H1 (cell line): ENCODE data around the gene ADAM12. TPM values are rescaled to one million over a fixed set of nuclear protein-coding genes. Genes with fewer than 3 reads are reported as not detected.

Source experiments
- CTCF ChIA-PET: fragments of 300-600 bp; sonication (Branson Sonifier 250); formaldehyde crosslinking; loops from one replicate; lab custom pipeline; 2021; ENCODE audit not compliant: partially characterized antibody; lab: Charles Lee
- POLR2A ChIA-PET: fragments of 300-600 bp; sonication (Branson Sonifier 250); formaldehyde crosslinking; loops from one replicate; lab custom pipeline; 2021; ENCODE audit warnings: inconsistent platforms; ENCODE audit not compliant: partially characterized antibody; lab: Charles Lee
- DNase-seq, 2 experiments: peaks; one replicate each; pipeline versions ENCODE4 v3.0.0 to v3.0.0-alpha.2; 2010 to 2022; ENCODE audit warnings: low spot score in 2 of 2, low read depth in 1 of 2, mixed read lengths in 1 of 2
- FAIRE-seq: peaks from 2 replicates; lab custom pipeline; 2011; peaks lifted over from hg19 to GRCh38; lab: Jason Lieb, UNC
- H2AFZ ChIP-seq: 2 replicates; pipeline ENCODE4 v1.8.1; 2012; ENCODE audit warnings: low read length, inconsistent platforms
- H2AK5ac ChIP-seq: 2 replicates; pipeline ENCODE4 v1.6.1; 2013; ENCODE audit warnings: low read depth, low read length
- H2BK120ac ChIP-seq: replicated peaks from 2 replicates; pipeline ENCODE3; 2013; ENCODE audit warnings: low read depth, low read length, inconsistent platforms
- H2BK12ac ChIP-seq: 2 replicates; pipeline ENCODE4 v1.6.1; 2013; ENCODE audit warnings: low read depth, low read length
- H2BK15ac ChIP-seq: 2 replicates; pipeline ENCODE4 v1.6.1; 2013; ENCODE audit warnings: low read length
- H2BK20ac ChIP-seq: 2 replicates; pipeline ENCODE4 v1.6.1; 2013; ENCODE audit warnings: low read length
- H2BK5ac ChIP-seq: 2 replicates; pipeline ENCODE4 v1.6.1; 2013; ENCODE audit warnings: low read depth, low read length
- H3K14ac ChIP-seq: 2 replicates; pipeline ENCODE4 v1.6.1; 2013; ENCODE audit warnings: inconsistent platforms; ENCODE audit not compliant: insufficient read length
- H3K18ac ChIP-seq: 2 replicates; pipeline ENCODE4 v1.6.1; 2013; ENCODE audit warnings: low read length; ENCODE audit errors: extremely low read depth
- H3K23ac ChIP-seq: 2 replicates; pipeline ENCODE4 v1.6.1; 2013; ENCODE audit warnings: inconsistent platforms; ENCODE audit not compliant: insufficient read length
- H3K23me2 ChIP-seq: 2 replicates; pipeline ENCODE4 v1.6.1; 2013; ENCODE audit warnings: low read depth, low read length
- H3K27ac ChIP-seq: 2 replicates; pipeline ENCODE4 v1.6.1; 2011; ENCODE audit warnings: low read depth, low read length, inconsistent platforms
- H3K27me3 ChIP-seq, 4 experiments: replicated peaks in 1 of 4; 1 replicate in 1 of 4; 2 replicates in 3 of 4; pipeline versions ENCODE4 v1.6.1 to v1.8.1; 2011 to 2013; ENCODE audit warnings: low read length in 3 of 4, mild to moderate bottlenecking in 3 of 4, inconsistent platforms in 2 of 4, mixed read lengths in 2 of 4, moderate library complexity in 1 of 4; ENCODE audit not compliant: control insufficient read depth in 3 of 4, insufficient read depth in 3 of 4; ENCODE audit errors: extremely low read depth in 1 of 4
- H3K36me3 ChIP-seq, 4 experiments: 2 replicates each; pipeline versions ENCODE4 v1.6.1 to v1.8.1; 2011 to 2013; ENCODE audit warnings: mild to moderate bottlenecking in 4 of 4, low read length in 3 of 4, moderate library complexity in 2 of 4, control low read depth in 1 of 4, inconsistent platforms in 1 of 4; ENCODE audit not compliant: insufficient read depth in 4 of 4, control insufficient read depth in 2 of 4
- H3K4ac ChIP-seq: replicated peaks from 2 replicates; pipeline ENCODE3; 2013; ENCODE audit warnings: low read length, low read depth, mixed read lengths, inconsistent platforms; ENCODE audit not compliant: insufficient read length
- H3K4me1 ChIP-seq, 4 experiments: replicated peaks in 1 of 4; 1 replicate in 1 of 4; 2 replicates in 3 of 4; pipeline versions ENCODE4 v1.6.1 to v1.8.1; 2011 to 2013; ENCODE audit warnings: low read length in 3 of 4, inconsistent platforms in 2 of 4, mixed read lengths in 1 of 4; ENCODE audit not compliant: insufficient read depth in 4 of 4, control insufficient read depth in 3 of 4
- H3K4me2 ChIP-seq, 2 experiments: 2 replicates each; pipeline versions ENCODE4 v1.6.1 to v1.8.1; 2011 to 2013; ENCODE audit warnings: low read depth in 2 of 2, low read length in 2 of 2, control low read depth in 1 of 2, inconsistent platforms in 1 of 2, mild to moderate bottlenecking in 1 of 2; ENCODE audit not compliant: insufficient read depth in 1 of 2
- H3K4me3 ChIP-seq, 4 experiments: fragments of 200-600, 300-600 bp in 1 of 4; sonication (generic), shearing (Covaris generic), sonication (Bioruptor Twin) in 1 of 4; 2 replicates each; pipeline versions ENCODE4 v1.5.1 to v1.8.1; 2011 to 2016; ENCODE audit warnings: low read length in 4 of 4, low read depth in 3 of 4, control low read depth in 2 of 4, inconsistent platforms in 2 of 4, mild to moderate bottlenecking in 2 of 4, mixed read lengths in 1 of 4, moderate library complexity in 1 of 4; ENCODE audit not compliant: insufficient read depth in 2 of 4; ENCODE audit errors: extremely low read depth in 1 of 4
- H3K56ac ChIP-seq: replicated peaks from 2 replicates; pipeline ENCODE3; 2013; ENCODE audit warnings: low read depth, mild to moderate bottlenecking, mixed read lengths, low read length, inconsistent platforms; ENCODE audit not compliant: insufficient read length
- H3K79me1 ChIP-seq: 2 replicates; pipeline ENCODE4 v1.6.1; 2013; ENCODE audit warnings: low read depth, low read length, control low read depth
- H3K79me2 ChIP-seq, 2 experiments: 2 replicates each; pipeline versions ENCODE4 v1.6.1 to v1.8.1; 2012 to 2013; ENCODE audit warnings: low read length in 2 of 2, mild to moderate bottlenecking in 2 of 2, inconsistent platforms in 1 of 2; ENCODE audit not compliant: insufficient read depth in 2 of 2, control insufficient read depth in 1 of 2
- H3K9ac ChIP-seq, 4 experiments: replicated peaks in 1 of 4; 1 replicate in 1 of 4; 2 replicates in 3 of 4; pipeline versions ENCODE4 v1.6.1 to v1.8.1; 2011 to 2013; ENCODE audit warnings: low read depth in 3 of 4, low read length in 3 of 4, control low read depth in 2 of 4, mild to moderate bottlenecking in 2 of 4, moderate library complexity in 2 of 4, inconsistent platforms in 1 of 4; ENCODE audit errors: extremely low read depth in 1 of 4
- H3K9me3 ChIP-seq, 2 experiments: 2 replicates each; pipeline versions ENCODE4 v1.6.1 to v1.8.1; 2012 to 2013; ENCODE audit warnings: mild to moderate bottlenecking in 2 of 2, moderate library complexity in 2 of 2, control low read depth in 1 of 2, inconsistent platforms in 1 of 2, low read depth in 1 of 2, low read length in 1 of 2, mixed read lengths in 1 of 2; ENCODE audit not compliant: insufficient read depth in 2 of 2
- H4K20me1 ChIP-seq, 2 experiments: replicated peaks in 1 of 2; 2 replicates each; pipeline versions ENCODE3 to v1.8.1; 2011 to 2013; ENCODE audit warnings: inconsistent platforms in 2 of 2, low read length in 2 of 2, mild to moderate bottlenecking in 1 of 2; ENCODE audit not compliant: insufficient read depth in 2 of 2, control insufficient read depth in 1 of 2
- H4K5ac ChIP-seq: 2 replicates; pipeline ENCODE4 v1.6.1; 2013; ENCODE audit warnings: low read length, low read depth, mixed read lengths, inconsistent platforms; ENCODE audit not compliant: insufficient read length
- H4K8ac ChIP-seq: 2 replicates; pipeline ENCODE4 v1.8.0; 2013; ENCODE audit warnings: mild to moderate bottlenecking, moderate library complexity, low read length, inconsistent platforms; ENCODE audit not compliant: insufficient read depth; ENCODE audit errors: extremely low read depth
- H4K91ac ChIP-seq: replicated peaks from 2 replicates; pipeline ENCODE3; 2013; ENCODE audit warnings: low read length, mixed read lengths, inconsistent platforms; ENCODE audit not compliant: insufficient read length
- CTBP2 ChIP-seq: IDR thresholded peaks from 2 replicates; pipeline ENCODE4 v1.7.0; 2011; ENCODE audit warnings: borderline replicate concordance, mild to moderate bottlenecking, moderate library complexity, mixed read lengths, low read length; ENCODE audit not compliant: insufficient read depth, insufficient read length
- NRF1 ChIP-seq: IDR thresholded peaks from 2 replicates; pipeline ENCODE4 v1.6.1; 2011; ENCODE audit warnings: mild to moderate bottlenecking, low read depth, low read length, improper control_type of control experiment
- SP2 ChIP-seq: IDR thresholded peaks from 2 replicates; pipeline ENCODE4 v1.6.1; 2012; ENCODE audit warnings: mild to moderate bottlenecking, low read length, inconsistent platforms
- WGBS, 2 experiments: shearing (Covaris generic) in 1 of 2; methylation state at CpG; one replicate each; pipeline versions ENCODE4 v1.1.6 to v1.1.7; 2013 to 2015; ENCODE audit warnings: low lambda C conversion rate in 2 of 2, mixed read lengths in 2 of 2, inconsistent platforms in 1 of 2, low coverage in 1 of 2, missing lambda C conversion rate in 1 of 2; ENCODE audit not compliant: insufficient replicate concordance in 2 of 2, insufficient coverage in 1 of 2, insufficient read length in 1 of 2; ENCODE audit errors: extremely low coverage in 1 of 2, missing lambda C conversion rate in 1 of 2; 5-methylcytosine and 5-hydroxymethylcytosine counted together
- polyA plus RNA-seq, 7 experiments: library from polyadenylated mRNA; depleted of rRNA in 3 of 7; stranded (reverse) in 5 of 7; unstranded in 2 of 7; fragments of >200 nt in 5 of 7; fragments of 200-250 nt in 2 of 7; gene quantifications; 1 replicate in 5 of 7; 2 replicates in 1 of 7; 4 replicates in 1 of 7; pipeline versions ENCODE4 v1.2.1 to v1.2.3, GENCODE V29; 2011 to 2013; ENCODE audit warnings: missing spikeins in 2 of 7, mixed read lengths in 2 of 7
- total RNA-seq: library from RNA; stranded (reverse); fragmentation: NEBNext Ultra II Directional; extraction: Animal tissue kit (Norgen Biotek cat#: 25700); gene quantifications from 2 replicates; pipeline ENCODE4 v1.2.1, GENCODE V29; 2021

ADAM12 gene
- total and polyA plus RNA-seq, 2 of the 8 experiments (the other 6 are each of a cell fraction or from before 2014, with no cell fraction given): 0.07 to 0.17 TPM

- H4K5ac ChIP-seq: no peak overlapping the region
- H3K4me2 ChIP-seq: no peak overlapping the region
- no peak overlapping the region; the same call in 1 of the 2 replicates for H2BK5ac ChIP-seq
- no peak overlapping the region for H2BK20ac ChIP-seq
- H4K8ac ChIP-seq: no peak overlapping the region
- ChIA-PET CTCF (interaction anchor here (1.2 to 1.3 kb wide), 2 partner anchors 86 to 90 kb away, joined by 3 read pairs; no protein-coding TSS in a partner anchor), POLR2A (no interaction called here)
- H3K4me1 ChIP-seq: peaks cover 0 to 5% (median 0%) of the 10 kb centered on the region in 4 experiments; a peak in 3 of 7 replicates
- H2BK15ac ChIP-seq: peak overlapping the region; percentile 54; the same call in 1 of the 2 replicates
- H2AFZ ChIP-seq: no peak overlapping the region
- no peaks in the 10 kb centered on the region for H4K20me1 ChIP-seq
- no peaks in the 10 kb centered on the region for H3K79me1 ChIP-seq
- no peak for DNase-seq
- H3K36me3 ChIP-seq: no peaks in the 10 kb centered on the region
- H3K27me3 ChIP-seq: no peaks in the 10 kb centered on the region
- H3K56ac ChIP-seq: no peak overlapping the region
- no peak overlapping the region for H3K23ac ChIP-seq
- 96% methylated on average over 8 of the region's 9 CpGs; no CpG with 5 or more reads in 1 of the 2 experiments for WGBS, 2 experiments
- no peak overlapping the region for H2AK5ac ChIP-seq
- H4K91ac ChIP-seq: no peak overlapping the region
- no peak overlapping the region for H3K14ac ChIP-seq
- no peak overlapping the region for H3K4ac ChIP-seq
- no peak overlapping the region for H3K4me3 ChIP-seq
- no peak overlapping the region for H3K18ac ChIP-seq
- no peaks in the 10 kb centered on the region; the same call in 1 of the 2 replicates for H3K23me2 ChIP-seq
- FAIRE-seq: no peak
- H3K9ac ChIP-seq: no peak overlapping the region
- H3K79me2 ChIP-seq: no peaks in the 10 kb centered on the region
- no peaks in the 10 kb centered on the region for H3K9me3 ChIP-seq
- TF ChIP-seq NRF1 (no peak), SP2 (no peak), CTBP2 (no peak)
- no peak overlapping the region for H2BK120ac ChIP-seq
- no peak overlapping the region for H2BK12ac ChIP-seq
- H3K27ac ChIP-seq: no peak overlapping the region
Measured at GRCh38 chr10:126226205-126226604, 162.1 kb downstream of the ADAM12 start.
